ENCODE measurements around the gene COL5A2. TPM values are rescaled to one million over a fixed set of nuclear protein-coding genes. Genes with fewer than 3 reads are reported as not detected.

COL5A2 gene
- total RNA-seq, 2 donors from 2014 or later, result 8.2 to 17.6 TPM

DNA sequence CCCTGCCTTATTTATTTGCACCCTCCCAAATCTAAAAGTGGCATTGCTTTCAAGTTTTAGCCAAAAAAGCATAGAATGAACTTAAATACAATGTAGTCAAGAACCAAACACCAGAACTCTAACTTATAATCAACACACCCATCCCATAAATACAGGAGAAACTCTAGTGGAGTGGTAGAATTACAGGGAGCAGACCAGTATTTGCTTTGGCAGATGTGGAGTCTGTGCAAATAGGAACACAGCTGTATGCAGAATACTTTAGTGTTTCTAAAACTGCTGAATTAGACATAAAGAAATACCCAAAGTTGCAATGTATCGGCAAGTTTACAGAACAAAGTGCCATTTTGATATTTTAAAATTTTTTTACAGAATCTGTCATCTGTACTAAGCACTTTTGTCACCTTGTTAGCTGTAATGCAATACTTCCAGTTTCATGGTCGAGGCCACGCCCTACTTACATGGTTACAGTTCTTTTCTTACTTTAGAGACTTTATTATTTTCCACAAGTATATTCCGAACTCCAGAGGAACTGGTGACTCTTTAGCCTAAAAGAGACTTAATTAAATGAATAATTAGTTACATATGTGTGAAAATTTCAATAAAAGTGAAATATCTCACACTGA is 23.7 kb upstream of the COL5A2 start:
- no peaks in the 10 kb centered on the region for H3K36me3 ChIP-seq
- H3K4me1 ChIP-seq (replicated peaks), result no peaks in the 10 kb centered on the region
- no peak for DNase-seq (ENCODE audit: low spot score)
- no peaks in the 10 kb centered on the region for H3K9me3 ChIP-seq
- WGBS, result 63% methylated on average over 4 of the region's 4 CpGs
- H3K4me3 ChIP-seq, result no peak overlapping the region
- no peak overlapping the region for H3K27ac ChIP-seq
- TF ChIP-seq POLR2AphosphoS5 (IDR thresholded peaks at IDR 0.05), result no peak
- intact Hi-C loops (cut with DNase I), result no loop called here
- H3K27me3 ChIP-seq (replicated peaks; ENCODE audit: insufficient read depth), result no peaks in the 10 kb centered on the region

GRCh38 chr2:189199797-189200196 is 20.2 kb upstream of the COL5A2 start:
- Histone ChIP-seq H3K9me3 (no peaks in the 10 kb centered on the region), H3K27ac (no peak overlapping the region), H3K4me1 (replicated peaks) (no peaks in the 10 kb centered on the region), H3K27me3 (replicated peaks; ENCODE audit: insufficient read depth) (no peaks in the 10 kb centered on the region), H3K36me3 (no peaks in the 10 kb centered on the region), H3K4me3 (no peak overlapping the region)
- no peak for DNase-seq (ENCODE audit: low spot score)
- TF ChIP-seq POLR2A (IDR thresholded peaks at IDR 0.05) (no peak), POLR2AphosphoS5 (IDR thresholded peaks at IDR 0.05) (no peak), CTCF (IDR thresholded peaks at IDR 0.05) (no peak)
- intact Hi-C loops (cut with DNase I), result no loop called here

- no peak for DNase-seq (ENCODE audit: low spot score)
- Histone ChIP-seq H3K36me3 (no peaks in the 10 kb centered on the region), H3K9me3 (no peaks in the 10 kb centered on the region), H3K4me1 (replicated peaks) (no peaks in the 10 kb centered on the region), H3K27me3 (replicated peaks; ENCODE audit: insufficient read depth) (no peaks in the 10 kb centered on the region), H3K4me3 (no peak overlapping the region), H3K27ac (no peak overlapping the region)
- intact Hi-C loops (cut with DNase I), result no loop called here
- WGBS, result 87% methylated on average over 1 of the region's 1 CpG
- TF ChIP-seq POLR2A (IDR thresholded peaks at IDR 0.05) (no peak), POLR2AphosphoS5 (IDR thresholded peaks at IDR 0.05) (no peak), CTCF (IDR thresholded peaks at IDR 0.05) (no peak)
Observed at GRCh38 chr2:189192766-189193165, 13.2 kb upstream of the COL5A2 start.

DNA sequence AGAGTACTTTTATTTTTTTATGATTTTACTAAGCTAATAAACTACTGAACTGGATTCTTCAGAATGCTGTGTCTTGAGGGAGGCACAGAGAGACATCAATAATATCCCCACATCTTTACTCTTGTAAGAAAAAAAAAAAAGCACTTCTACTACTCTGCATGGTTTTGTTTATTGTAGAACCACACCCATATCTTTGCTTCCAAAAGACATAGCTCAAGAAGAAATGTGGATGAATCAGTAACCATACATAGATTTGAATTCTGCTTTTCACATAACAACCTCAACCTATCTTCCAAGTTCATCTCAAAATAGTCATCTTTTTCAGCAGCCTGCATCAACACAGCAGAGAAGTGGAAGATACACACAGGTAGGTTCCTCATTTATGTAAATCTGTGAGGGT is 12.2 kb upstream of the COL5A2 start:
- H3K9me3 ChIP-seq, result no peaks in the 10 kb centered on the region
- TF ChIP-seq CTCF (IDR thresholded peaks at IDR 0.05) (no peak), POLR2A (IDR thresholded peaks at IDR 0.05) (no peak), POLR2AphosphoS5 (IDR thresholded peaks at IDR 0.05) (no peak)
- H3K27me3 ChIP-seq (replicated peaks; ENCODE audit: insufficient read depth), result no peaks in the 10 kb centered on the region
- no peaks in the 10 kb centered on the region for H3K36me3 ChIP-seq
- intact Hi-C loops (cut with DNase I), result no loop called here
- no peak for DNase-seq (ENCODE audit: low spot score)
- H3K27ac ChIP-seq, result no peak overlapping the region
- H3K4me1 ChIP-seq (replicated peaks), result no peaks in the 10 kb centered on the region
- H3K4me3 ChIP-seq, result no peak overlapping the region

- H3K36me3 ChIP-seq, result no peaks in the 10 kb centered on the region
- no peak overlapping the region for H3K4me3 ChIP-seq
- H3K27me3 ChIP-seq (replicated peaks; ENCODE audit: insufficient read depth), result no peaks in the 10 kb centered on the region
- DNase-seq (ENCODE audit: low spot score), result no peak
- H3K27ac ChIP-seq, result no peak overlapping the region
- no peaks in the 10 kb centered on the region for H3K4me1 ChIP-seq (replicated peaks)
- WGBS, result 79% methylated on average over 3 of the region's 3 CpGs
- no peaks in the 10 kb centered on the region for H3K9me3 ChIP-seq
- no peak for TF ChIP-seq CTCF (IDR thresholded peaks at IDR 0.05)
- no peak for TF ChIP-seq POLR2AphosphoS5 (IDR thresholded peaks at IDR 0.05)
- no peak for TF ChIP-seq POLR2A (IDR thresholded peaks at IDR 0.05)
- intact Hi-C loops (cut with DNase I), result no loop called here
Observed at GRCh38 chr2:189190685-189191084, 11.1 kb upstream of the COL5A2 start.
